Right lobe of liver (tissue), 6 donors: Measurements from ENCODE around the gene RAB4B. TPM values are rescaled to one million over a fixed set of nuclear protein-coding genes. Genes with fewer than 3 reads are reported as not detected.
A peak's percentile ranks its signal among the peaks of the same experiment; 100 is the strongest.
"Not testable (repeated sequence)": the region's sequence is repeated elsewhere in the genome, so short reads cannot be mapped to it uniquely, and the experiment has no call there.

Experiments
- ATAC-seq, 4 donors: fragments of 200-7000 bp; cut with Tn5 transposase; one replicate each; pipeline ENCODE4 v1.9.1; 2020; ENCODE audit warnings: mild to moderate bottlenecking in 4 of 4, moderate library complexity in 4 of 4
- DNase-seq, 3 donors: peaks; one replicate each; pipeline ENCODE4 v3.0.0-alpha.2; 2020
- H3K27ac ChIP-seq, 3 donors: fragments of 200-600 bp; one replicate each; pipeline ENCODE4 v1.8.0; 2022
- H3K27me3 ChIP-seq, 2 donors: fragments of 200-600 bp; one replicate each; pipeline ENCODE4 v1.8.0; 2022
- H3K36me3 ChIP-seq, 4 donors: fragments of 200-600 bp; sonication (generic) in 1 of 4; one replicate each; pipeline versions ENCODE4 v1.5.1 to v1.8.0; 2017 to 2022; ENCODE audit warnings: control low read depth in 1 of 4
- H3K4me1 ChIP-seq, 4 donors: fragments of 200-600 bp; sonication (generic) in 1 of 4; one replicate each; pipeline versions ENCODE4 v1.5.1 to v1.8.0; 2017 to 2022; ENCODE audit warnings: control low read depth in 1 of 4
- H3K4me3 ChIP-seq, 3 donors: fragments of 200-600 bp; one replicate each; pipeline ENCODE4 v1.8.0; 2022
- H3K9me3 ChIP-seq, 4 donors: fragments of 200-600 bp; sonication (generic) in 1 of 4; one replicate each; pipeline versions ENCODE4 v1.5.1 to v1.8.0; 2017 to 2022; ENCODE audit warnings: control low read depth in 1 of 4
- POLR2A ChIP-seq: fragments of 450-650 bp; IDR thresholded peaks from one replicate; pipeline ENCODE4 v1.6.1; 2017; ENCODE audit warnings: antibody characterized with exemption, mild to moderate bottlenecking
- WGBS: methylation state at CpG from one replicate; pipeline ENCODE4 v1.1.6; 2018; ENCODE audit warnings: low coverage, low lambda C conversion rate; ENCODE audit not compliant: insufficient coverage; ENCODE audit errors: missing lambda C conversion rate; 5-methylcytosine and 5-hydroxymethylcytosine counted together
- intact Hi-C, 2 donors: fragments of 100-400 bp; cut with DNase I; formaldehyde crosslinking; loops; one replicate each; pipeline versions ENCODE4 v1.11.2 to v1.14.1; 2022
- total RNA-seq, 6 experiments: library from RNA; depleted of rRNA in 2 of 6; stranded (reverse); fragments of >200 nt in 2 of 6; fragmentation: NEBNext Ultra II Directional in 3 of 6; extraction: Animal tissue kit (Norgen Biotek cat#: 25700) in 3 of 6; gene quantifications; one replicate each; pipeline versions ENCODE4 v1.1.0 to v1.2.4, GENCODE V29; 2016 to 2023
- TF ChIP-seq, protein P1 (sequence below), 4 donors: fragments of 200-600 bp in 3 of 4; fragments of 450-650 bp in 1 of 4; IDR thresholded peaks; one replicate each; pipeline versions ENCODE4 v1.5.1 to v1.8.0; 2016 to 2022; ENCODE audit warnings: antibody characterized with exemption in 4 of 4, mild to moderate bottlenecking in 2 of 4
- donor health status: DM: no; HTN: yes; CAD: no.
- donor health status: DM: no; HTN: no; CAD: no.
- donor health status: DM: no; HTN: no; CAD: no.
- donor health status: DM: no; HTN: yes; CAD: no.
- donor health status: DM: no; HTN: yes; CAD: no.

The RAB4B gene
- total RNA-seq, 6 experiments from 2014 or later: 6.4 to 17.2 (median 10.2) TPM

DNA sequence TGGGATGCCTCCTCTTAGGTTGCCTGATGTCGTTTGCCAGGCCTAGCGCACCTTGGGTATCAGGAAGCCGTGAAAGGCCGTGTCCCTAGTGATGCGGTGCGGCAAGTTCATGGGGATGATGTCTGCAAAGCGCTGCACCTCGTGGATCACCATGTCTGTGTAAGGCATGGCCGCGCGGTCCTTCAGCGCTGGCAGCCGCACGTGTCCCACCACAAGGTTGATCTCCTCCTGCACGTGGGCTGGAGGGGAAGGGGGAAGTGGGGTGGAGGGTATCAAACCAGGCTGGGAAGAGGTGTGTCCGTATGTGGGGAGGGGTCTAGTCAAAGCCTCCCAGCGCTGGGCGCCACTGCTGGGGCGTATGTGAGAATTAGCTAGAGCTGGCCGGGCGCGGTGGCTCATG, 44.1 kb downstream of the RAB4B start:
- peak overlapping the region in 2 of 3 donors; percentile 81 to 89 for H3K27ac ChIP-seq
- peak in 1 of 3 donors; percentile 48 for DNase-seq

DNA sequence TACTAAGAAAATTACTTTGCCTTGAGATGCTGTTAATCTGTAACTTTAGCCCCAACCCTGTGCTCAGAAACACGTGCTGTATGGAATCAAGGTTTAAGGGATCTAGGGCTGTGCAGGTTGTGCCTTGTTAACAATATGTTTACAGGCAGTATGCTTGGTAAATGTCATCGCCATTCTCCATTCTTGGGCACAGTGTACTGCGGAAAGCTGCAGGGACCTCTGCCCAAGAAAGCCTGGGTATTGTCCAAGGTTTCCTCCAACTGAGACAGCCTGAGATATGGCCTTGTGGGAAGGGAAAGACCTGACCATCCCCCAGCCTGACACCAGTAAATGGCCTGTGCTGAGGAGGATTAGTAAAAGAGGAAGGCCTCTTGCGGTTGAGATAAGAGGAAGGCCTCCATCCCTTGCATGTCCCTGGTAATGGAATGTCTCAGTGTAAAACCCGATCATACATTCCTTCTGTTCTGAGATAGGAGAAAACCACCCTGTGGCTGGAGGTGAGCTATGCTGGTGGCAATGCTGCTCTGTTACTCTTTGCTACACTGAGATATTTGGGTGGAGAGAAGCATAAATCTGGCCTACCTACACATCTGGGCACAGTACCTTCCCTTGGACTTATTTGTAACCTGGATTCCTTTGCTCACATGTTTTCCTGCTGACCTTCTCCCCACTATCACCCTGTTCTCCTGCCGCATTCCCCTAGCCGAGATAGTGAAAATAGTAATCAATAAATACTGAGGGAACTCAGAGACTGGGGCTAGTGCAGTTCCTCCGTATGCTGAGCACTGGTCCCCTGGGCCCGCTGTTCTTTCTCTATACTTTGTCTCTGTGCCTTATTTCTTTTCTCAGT, 44.9 kb downstream of the RAB4B start:
- H3K36me3 ChIP-seq, H3K27me3 ChIP-seq, intact Hi-C loops, H3K9me3 ChIP-seq: not testable (repeated sequence)
- DNase-seq (peak in 1 of 3 donors; percentile 54), ATAC-seq (peak in 2 of 4 donors; percentile 3 to 13)
- H3K27ac ChIP-seq: peak overlapping the region; percentile 47 to 89 (median 81)
- H3K4me1 ChIP-seq: peaks cover 0 to 36% (median 20%) of the 10 kb centered on the region in 4 donors
- WGBS: 23% methylated on average over 9 of the region's 9 CpGs
- peak overlapping the region in 2 of 3 donors; percentile 15 to 24 for H3K4me3 ChIP-seq

More for the DNA sequence above, 44.1 kb downstream of the RAB4B start:
- no peaks in the 10 kb centered on the region for H3K27me3 ChIP-seq
- no peak for ATAC-seq
- TF ChIP-seq, protein P1, sequence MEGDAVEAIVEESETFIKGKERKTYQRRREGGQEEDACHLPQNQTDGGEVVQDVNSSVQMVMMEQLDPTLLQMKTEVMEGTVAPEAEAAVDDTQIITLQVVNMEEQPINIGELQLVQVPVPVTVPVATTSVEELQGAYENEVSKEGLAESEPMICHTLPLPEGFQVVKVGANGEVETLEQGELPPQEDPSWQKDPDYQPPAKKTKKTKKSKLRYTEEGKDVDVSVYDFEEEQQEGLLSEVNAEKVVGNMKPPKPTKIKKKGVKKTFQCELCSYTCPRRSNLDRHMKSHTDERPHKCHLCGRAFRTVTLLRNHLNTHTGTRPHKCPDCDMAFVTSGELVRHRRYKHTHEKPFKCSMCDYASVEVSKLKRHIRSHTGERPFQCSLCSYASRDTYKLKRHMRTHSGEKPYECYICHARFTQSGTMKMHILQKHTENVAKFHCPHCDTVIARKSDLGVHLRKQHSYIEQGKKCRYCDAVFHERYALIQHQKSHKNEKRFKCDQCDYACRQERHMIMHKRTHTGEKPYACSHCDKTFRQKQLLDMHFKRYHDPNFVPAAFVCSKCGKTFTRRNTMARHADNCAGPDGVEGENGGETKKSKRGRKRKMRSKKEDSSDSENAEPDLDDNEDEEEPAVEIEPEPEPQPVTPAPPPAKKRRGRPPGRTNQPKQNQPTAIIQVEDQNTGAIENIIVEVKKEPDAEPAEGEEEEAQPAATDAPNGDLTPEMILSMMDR (IDR thresholded peaks at IDR 0.05): no peak
- TF ChIP-seq POLR2A: no peak
- H3K9me3 ChIP-seq: no peaks in the 10 kb centered on the region
- intact Hi-C loops: no loop called here
- WGBS: 90% methylated on average over 8 of the region's 22 CpGs
- no peak overlapping the region for H3K4me3 ChIP-seq
- H3K4me1 ChIP-seq: peaks cover 0 to 36% (median 20%) of the 10 kb centered on the region in 4 donors
- H3K36me3 ChIP-seq: peaks cover 0 to 2% (median under 1%) of the 10 kb centered on the region in 4 donors

DNA sequence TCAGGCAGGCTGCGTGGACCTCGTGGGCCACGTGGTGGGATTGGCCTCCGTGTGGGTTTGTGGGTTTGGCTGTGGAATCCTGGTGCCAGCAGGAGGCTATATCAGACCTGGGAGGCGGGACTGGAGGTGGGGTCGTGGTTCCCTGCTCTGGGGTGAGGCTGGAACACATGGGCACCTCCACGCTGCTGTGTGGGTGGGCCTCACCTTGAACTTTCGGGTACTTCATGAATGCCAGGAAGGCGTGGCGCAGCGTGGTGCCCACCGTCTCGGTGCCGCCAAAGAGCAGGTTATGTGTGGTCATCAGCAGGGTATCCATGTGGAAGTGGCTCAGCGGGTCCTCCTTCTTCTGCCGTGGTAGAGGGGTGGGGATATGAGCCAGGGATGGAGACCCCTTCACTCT, 46.9 kb downstream of the RAB4B start:
- ATAC-seq: peak in 1 of 4 donors; percentile 1
- H3K9me3 ChIP-seq, H3K36me3 ChIP-seq, H3K27me3 ChIP-seq, intact Hi-C loops: not testable (repeated sequence)
- Histone ChIP-seq H3K4me3 (peak overlapping the region in 2 of 3 donors; percentile 52 to 53), H3K27ac (peak overlapping the region; percentile 57 to 89 (median 81)), H3K4me1 (peaks cover 0 to 25% (median 16%) of the 10 kb centered on the region in 4 donors)
- DNase-seq: peak in 1 of 3 donors; percentile 66
- WGBS: no CpG with 5 or more reads among the region's 16 CpGs

DNA sequence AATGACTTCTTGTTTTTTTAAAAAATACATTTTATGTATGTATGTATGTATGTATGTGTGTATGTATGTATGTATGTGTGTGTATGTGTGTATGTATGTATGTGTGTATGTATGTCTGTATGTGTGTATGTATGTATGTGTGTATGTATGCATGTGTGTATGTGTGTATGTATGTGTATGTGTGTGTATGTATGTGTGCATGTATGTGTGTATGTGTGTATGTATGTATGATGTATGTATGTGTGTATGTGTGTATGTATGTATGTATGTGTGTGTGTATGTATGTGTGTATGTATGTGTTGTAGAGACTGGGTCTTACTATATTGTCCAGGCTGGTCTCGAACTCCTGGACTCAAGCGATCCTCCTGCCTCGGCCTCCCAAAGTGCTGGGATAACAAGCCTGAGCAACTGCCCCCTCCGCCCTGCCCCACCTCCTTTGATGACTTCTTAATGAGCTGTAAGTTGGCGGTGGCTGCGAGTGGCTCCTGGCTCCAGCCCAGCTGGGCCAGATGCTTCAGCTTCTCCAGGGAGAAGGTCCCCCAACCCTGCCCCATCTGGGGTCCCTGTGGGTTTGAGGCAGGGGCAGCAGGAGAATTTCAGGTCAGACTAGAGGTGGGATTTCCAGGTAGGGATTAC, 47.5 kb downstream of the RAB4B start:
- H3K36me3 ChIP-seq, H3K27ac ChIP-seq: not testable (repeated sequence)
- WGBS: no CpG with 5 or more reads among the region's 6 CpGs

DNA sequence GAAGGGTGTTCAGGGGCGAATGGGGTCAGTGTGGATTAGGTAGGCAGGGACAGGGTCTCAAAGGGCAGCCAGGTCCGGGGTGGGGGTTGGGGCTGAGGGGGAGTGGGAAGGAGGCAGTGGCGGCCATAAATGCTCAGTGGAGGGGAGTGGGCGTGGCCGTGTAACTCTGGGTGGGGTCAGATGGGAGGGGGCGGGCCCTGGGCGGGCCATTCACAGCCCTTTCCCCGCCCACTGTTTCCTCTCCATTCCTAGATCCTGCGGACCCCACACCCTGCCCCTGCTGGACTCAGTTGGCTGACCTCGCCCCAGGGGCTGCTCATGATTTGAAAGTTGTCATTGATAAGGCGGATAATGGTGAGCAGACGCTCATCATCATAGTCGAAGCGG, 48.3 kb downstream of the RAB4B start:
- H3K36me3 ChIP-seq, DNase-seq, H3K27ac ChIP-seq, ATAC-seq, intact Hi-C loops, H3K4me3 ChIP-seq, H3K9me3 ChIP-seq, H3K27me3 ChIP-seq: not testable (repeated sequence)
- WGBS: 96% methylated on average over 3 of the region's 14 CpGs
- H3K4me1 ChIP-seq: peaks cover 0 to 28% (median 12%) of the 10 kb centered on the region in 4 donors

More for the DNA sequence above, 47.5 kb downstream of the RAB4B start:
- ATAC-seq, intact Hi-C loops, H3K9me3 ChIP-seq, H3K27me3 ChIP-seq: not testable (repeated sequence)
- H3K4me1 ChIP-seq: peaks cover 0 to 24% (median 12%) of the 10 kb centered on the region in 4 donors
- DNase-seq: peak in 1 of 3 donors; percentile 17
- H3K4me3 ChIP-seq: peak overlapping the region in 1 of 3 donors; percentile 53

DNA sequence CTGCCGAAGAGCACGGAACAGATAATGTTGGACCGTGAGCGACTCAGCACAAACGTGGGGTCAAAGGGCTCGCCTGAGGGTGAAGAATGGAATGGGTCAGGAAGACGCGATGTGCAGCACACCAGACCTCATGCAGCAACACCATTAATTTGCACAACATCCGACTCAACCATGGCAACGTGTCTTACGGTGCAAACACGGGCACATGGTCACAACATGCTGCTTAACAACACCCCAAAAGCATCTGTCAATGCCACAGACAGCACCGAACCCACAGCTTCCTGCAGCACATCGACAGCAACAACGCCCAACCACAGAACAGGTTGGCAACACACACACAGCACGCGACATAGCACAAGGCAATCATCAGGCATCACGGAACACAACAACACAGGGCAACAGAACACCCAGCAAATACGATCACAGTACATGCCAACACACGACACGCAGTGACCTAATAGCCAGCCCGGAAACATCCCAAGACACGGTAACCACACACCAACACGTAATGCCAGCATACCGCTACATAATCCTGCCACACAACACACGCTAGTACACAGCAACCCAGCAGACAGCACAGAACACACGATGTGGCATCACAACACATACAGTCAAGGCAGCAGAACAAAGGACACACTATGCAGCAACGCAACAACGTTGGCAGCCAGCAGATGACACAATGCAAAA, 48.8 kb downstream of the RAB4B start:
- H3K27me3 ChIP-seq, H3K4me3 ChIP-seq, H3K36me3 ChIP-seq, intact Hi-C loops, H3K9me3 ChIP-seq, H3K27ac ChIP-seq, ATAC-seq: not testable (repeated sequence)
- DNase-seq: peak in 1 of 3 donors; percentile 40
- peaks cover 0 to 32% (median 15%) of the 10 kb centered on the region in 4 donors for H3K4me1 ChIP-seq
- WGBS: 75% methylated on average over 15 of the region's 29 CpGs
